Neural cell (in vitro differentiated cells): ENCODE results near the gene ANKRD52. TPM values are rescaled to one million over a fixed set of nuclear protein-coding genes. Genes with fewer than 3 reads are reported as not detected.

Experiments
- H2AFZ ChIP-seq: fragments of 200-600, 300-800 bp; sonication (generic), shearing (Covaris generic); 2 replicates; pipeline ENCODE4 v1.6.0; 2014; ENCODE audit warnings: low read depth, mild to moderate bottlenecking, antibody characterized with exemption, low read length, moderate library complexity
- H3F3A ChIP-seq: fragments of 200-600 bp; shearing (Covaris generic); 2 replicates; pipeline ENCODE4 v1.6.1; 2016; ENCODE audit warnings: mild to moderate bottlenecking, moderate library complexity, mixed read lengths, antibody characterized with exemption, low read length; ENCODE audit not compliant: insufficient read depth, poor library complexity, severe bottlenecking
- H3K27ac ChIP-seq: fragments of 200-600, 300-800 bp; sonication (generic), shearing (Covaris generic); 2 replicates; pipeline ENCODE4 v1.5.1; 2014; ENCODE audit warnings: mild to moderate bottlenecking, low read length, moderate library complexity
- H3K27me3 ChIP-seq: fragments of 300-800, 200-600 bp; sonication (generic), shearing (Covaris generic); 2 replicates; pipeline ENCODE4 v1.6.0; 2014; ENCODE audit warnings: mild to moderate bottlenecking, low read depth, low read length, moderate library complexity; ENCODE audit not compliant: insufficient read depth
- H3K36me3 ChIP-seq: fragments of 300-800, 200-600 bp; sonication (generic), shearing (Covaris generic); 2 replicates; pipeline ENCODE4 v1.5.1; 2014; ENCODE audit warnings: mild to moderate bottlenecking, antibody characterized with exemption, low read length, moderate library complexity; ENCODE audit not compliant: insufficient read depth
- H3K4me2 ChIP-seq: fragments of 300-800, 200-600 bp; sonication (generic), shearing (Covaris generic); 2 replicates; pipeline ENCODE4 v1.6.0; 2014; ENCODE audit warnings: mild to moderate bottlenecking, low read length
- H3K4me3 ChIP-seq: fragments of 300-800, 200-600 bp; sonication (generic), shearing (Covaris generic); 2 replicates; pipeline ENCODE4 v1.5.1; 2014; ENCODE audit warnings: mild to moderate bottlenecking, low read length, moderate library complexity
- H3K79me2 ChIP-seq: fragments of 200-600 bp; shearing (Covaris generic); replicated peaks from 2 replicates; pipeline ENCODE4 v1.6.0; 2014; ENCODE audit warnings: mild to moderate bottlenecking, low read length, moderate library complexity; ENCODE audit not compliant: insufficient read depth
- H3K9ac ChIP-seq: fragments of 300-800, 200-600 bp; sonication (generic), shearing (Covaris generic); 2 replicates; pipeline ENCODE4 v1.6.1; 2016; ENCODE audit warnings: mild to moderate bottlenecking, low read length, mixed read lengths
- H3K9me2 ChIP-seq: fragments of 200-600 bp; shearing (Covaris generic); 2 replicates; pipeline ENCODE4 v1.6.1; 2016; ENCODE audit warnings: mild to moderate bottlenecking, low read length, mixed read lengths; ENCODE audit not compliant: insufficient read depth
- H3K9me3 ChIP-seq: fragments of 200-600, 300-800 bp; sonication (generic), shearing (Covaris generic); 2 replicates; pipeline ENCODE4 v1.6.1; 2016; ENCODE audit warnings: mild to moderate bottlenecking, mixed run types, low read length, moderate library complexity, mixed read lengths
- H4K20me1 ChIP-seq: fragments of 200-600 bp; shearing (Covaris generic); 2 replicates; pipeline ENCODE4 v1.6.1; 2016; ENCODE audit warnings: mild to moderate bottlenecking, mixed run types; ENCODE audit not compliant: insufficient read depth
- EP300 ChIP-seq: fragments of 450-650 bp; conservative IDR thresholded peaks from 2 replicates; pipeline ENCODE4 v1.6.1; 2014; ENCODE audit warnings: antibody characterized with exemption, mild to moderate bottlenecking, moderate library complexity; ENCODE audit not compliant: poor library complexity, severe bottlenecking
- EZH2 ChIP-seq: fragments of 200-600, 300-800 bp; shearing (Covaris generic), sonication (generic); IDR thresholded peaks from 2 replicates; pipeline ENCODE4 v1.6.1; 2014; ENCODE audit warnings: antibody characterized with exemption, low read length, borderline replicate concordance, mild to moderate bottlenecking; ENCODE audit not compliant: insufficient read depth, poor library complexity, severe bottlenecking
- MXI1 ChIP-seq: fragments of 450-650 bp; conservative IDR thresholded peaks from 2 replicates; pipeline ENCODE4 v1.6.1; 2014; ENCODE audit warnings: antibody characterized with exemption, mild to moderate bottlenecking; ENCODE audit not compliant: poor library complexity, severe bottlenecking
- POLR2AphosphoS5 ChIP-seq: IDR thresholded peaks from 2 replicates; pipeline ENCODE4 v1.6.1; 2012
- RAD21 ChIP-seq: fragments of 450-650 bp; conservative IDR thresholded peaks from 2 replicates; pipeline ENCODE4 v1.6.1; 2014; ENCODE audit warnings: antibody characterized with exemption, mild to moderate bottlenecking, moderate library complexity
- SMC3 ChIP-seq: fragments of 450-650 bp; conservative IDR thresholded peaks from 2 replicates; pipeline ENCODE4 v1.6.1; 2014; ENCODE audit warnings: antibody characterized with exemption, mild to moderate bottlenecking, moderate library complexity; ENCODE audit not compliant: poor library complexity
- TAF1 ChIP-seq: IDR thresholded peaks from 2 replicates; pipeline ENCODE4 v1.6.1; 2012; ENCODE audit warnings: low read depth
- polyA plus RNA-seq: library from polyadenylated mRNA; depleted of rRNA; stranded (reverse); fragments of >200 nt; gene quantifications from 2 replicates; pipeline ENCODE4 v1.2.3, GENCODE V29; 2014
- TF ChIP-seq, protein P1 (sequence below): fragments of 450-650 bp; IDR thresholded peaks from 2 replicates; pipeline ENCODE4 v1.5.1; 2014; ENCODE audit warnings: antibody characterized with exemption, mild to moderate bottlenecking, moderate library complexity; ENCODE audit not compliant: poor library complexity, severe bottlenecking
- TF ChIP-seq, protein P2 (sequence below): IDR thresholded peaks from 2 replicates; pipeline ENCODE4 v1.6.1; 2012; ENCODE audit warnings: borderline replicate concordance

The ANKRD52 gene
- polyA plus RNA-seq, 1 donor from 2014 or later, result 7.3 TPM

DNA sequence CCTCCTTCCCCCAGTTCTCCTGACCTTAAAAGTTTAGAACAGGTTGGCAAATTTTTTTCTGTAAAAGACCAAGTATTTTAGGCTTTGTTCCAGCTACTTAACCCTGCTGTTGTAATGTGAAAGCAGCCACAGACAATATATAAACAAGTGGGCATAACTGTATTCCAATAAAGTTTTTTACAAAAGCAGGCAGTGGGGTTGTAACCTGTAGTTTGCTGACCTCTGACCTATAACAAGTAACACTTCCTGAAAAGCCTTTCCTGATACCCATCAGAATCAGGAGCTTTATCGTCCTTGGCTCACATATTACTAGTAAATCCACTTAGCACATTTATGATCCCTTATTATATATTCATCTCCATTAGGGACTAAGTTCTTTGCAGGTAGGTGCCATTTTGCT is 55.8 kb downstream of the ANKRD52 start:
- H3K36me3 ChIP-seq, result peaks cover 6% of the 10 kb centered on the region
- H3K9ac ChIP-seq, result no peak overlapping the region
- H2AFZ ChIP-seq, result no peak overlapping the region
- H3K9me2 ChIP-seq, result no peaks in the 10 kb centered on the region
- H3K27me3 ChIP-seq, result no peaks in the 10 kb centered on the region
- H3K79me2 ChIP-seq, result no peaks in the 10 kb centered on the region
- TF ChIP-seq EP300 (no peak), RAD21 (no peak), TAF1 (no peak), MXI1 (no peak), SMC3 (no peak), EZH2 (no peak), POLR2AphosphoS5 (no peak)
- TF ChIP-seq, protein P1, sequence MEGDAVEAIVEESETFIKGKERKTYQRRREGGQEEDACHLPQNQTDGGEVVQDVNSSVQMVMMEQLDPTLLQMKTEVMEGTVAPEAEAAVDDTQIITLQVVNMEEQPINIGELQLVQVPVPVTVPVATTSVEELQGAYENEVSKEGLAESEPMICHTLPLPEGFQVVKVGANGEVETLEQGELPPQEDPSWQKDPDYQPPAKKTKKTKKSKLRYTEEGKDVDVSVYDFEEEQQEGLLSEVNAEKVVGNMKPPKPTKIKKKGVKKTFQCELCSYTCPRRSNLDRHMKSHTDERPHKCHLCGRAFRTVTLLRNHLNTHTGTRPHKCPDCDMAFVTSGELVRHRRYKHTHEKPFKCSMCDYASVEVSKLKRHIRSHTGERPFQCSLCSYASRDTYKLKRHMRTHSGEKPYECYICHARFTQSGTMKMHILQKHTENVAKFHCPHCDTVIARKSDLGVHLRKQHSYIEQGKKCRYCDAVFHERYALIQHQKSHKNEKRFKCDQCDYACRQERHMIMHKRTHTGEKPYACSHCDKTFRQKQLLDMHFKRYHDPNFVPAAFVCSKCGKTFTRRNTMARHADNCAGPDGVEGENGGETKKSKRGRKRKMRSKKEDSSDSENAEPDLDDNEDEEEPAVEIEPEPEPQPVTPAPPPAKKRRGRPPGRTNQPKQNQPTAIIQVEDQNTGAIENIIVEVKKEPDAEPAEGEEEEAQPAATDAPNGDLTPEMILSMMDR, result no peak
- TF ChIP-seq, protein P2, sequence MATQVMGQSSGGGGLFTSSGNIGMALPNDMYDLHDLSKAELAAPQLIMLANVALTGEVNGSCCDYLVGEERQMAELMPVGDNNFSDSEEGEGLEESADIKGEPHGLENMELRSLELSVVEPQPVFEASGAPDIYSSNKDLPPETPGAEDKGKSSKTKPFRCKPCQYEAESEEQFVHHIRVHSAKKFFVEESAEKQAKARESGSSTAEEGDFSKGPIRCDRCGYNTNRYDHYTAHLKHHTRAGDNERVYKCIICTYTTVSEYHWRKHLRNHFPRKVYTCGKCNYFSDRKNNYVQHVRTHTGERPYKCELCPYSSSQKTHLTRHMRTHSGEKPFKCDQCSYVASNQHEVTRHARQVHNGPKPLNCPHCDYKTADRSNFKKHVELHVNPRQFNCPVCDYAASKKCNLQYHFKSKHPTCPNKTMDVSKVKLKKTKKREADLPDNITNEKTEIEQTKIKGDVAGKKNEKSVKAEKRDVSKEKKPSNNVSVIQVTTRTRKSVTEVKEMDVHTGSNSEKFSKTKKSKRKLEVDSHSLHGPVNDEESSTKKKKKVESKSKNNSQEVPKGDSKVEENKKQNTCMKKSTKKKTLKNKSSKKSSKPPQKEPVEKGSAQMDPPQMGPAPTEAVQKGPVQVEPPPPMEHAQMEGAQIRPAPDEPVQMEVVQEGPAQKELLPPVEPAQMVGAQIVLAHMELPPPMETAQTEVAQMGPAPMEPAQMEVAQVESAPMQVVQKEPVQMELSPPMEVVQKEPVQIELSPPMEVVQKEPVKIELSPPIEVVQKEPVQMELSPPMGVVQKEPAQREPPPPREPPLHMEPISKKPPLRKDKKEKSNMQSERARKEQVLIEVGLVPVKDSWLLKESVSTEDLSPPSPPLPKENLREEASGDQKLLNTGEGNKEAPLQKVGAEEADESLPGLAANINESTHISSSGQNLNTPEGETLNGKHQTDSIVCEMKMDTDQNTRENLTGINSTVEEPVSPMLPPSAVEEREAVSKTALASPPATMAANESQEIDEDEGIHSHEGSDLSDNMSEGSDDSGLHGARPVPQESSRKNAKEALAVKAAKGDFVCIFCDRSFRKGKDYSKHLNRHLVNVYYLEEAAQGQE, result no peak
- H3F3A ChIP-seq, result no peaks in the 10 kb centered on the region
- no peak overlapping the region for H3K4me3 ChIP-seq
- H3K4me2 ChIP-seq, result no peak overlapping the region
- H3K9me3 ChIP-seq, result no peaks in the 10 kb centered on the region
- no peaks in the 10 kb centered on the region for H4K20me1 ChIP-seq
- H3K27ac ChIP-seq, result no peak overlapping the region

DNA sequence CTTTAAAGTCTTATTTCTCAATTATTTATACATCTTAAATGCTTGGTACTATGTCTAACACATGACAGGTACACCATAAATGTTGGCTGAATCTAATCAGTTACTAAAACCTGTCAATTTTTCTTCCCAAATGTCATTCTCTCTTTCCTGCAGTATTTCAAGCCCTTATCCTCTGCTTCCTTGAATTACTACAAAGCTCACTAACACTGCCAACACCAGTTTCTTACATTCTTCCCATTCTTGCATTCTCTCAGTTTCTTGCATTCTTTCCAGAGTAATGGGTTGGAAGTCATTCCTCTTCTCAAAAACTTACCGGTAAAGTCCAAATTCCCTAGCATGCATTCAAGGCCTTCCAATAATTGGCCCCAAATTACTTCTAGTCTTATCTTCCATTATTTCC is 59.3 kb downstream of the ANKRD52 start:
- no peaks in the 10 kb centered on the region for H3K9me3 ChIP-seq
- no peak overlapping the region for H3K9ac ChIP-seq
- H4K20me1 ChIP-seq, result no peaks in the 10 kb centered on the region
- H3F3A ChIP-seq, result no peaks in the 10 kb centered on the region
- no peaks in the 10 kb centered on the region for H3K27me3 ChIP-seq
- H3K36me3 ChIP-seq, result no peaks in the 10 kb centered on the region
- no peaks in the 10 kb centered on the region for H3K9me2 ChIP-seq
- H3K4me2 ChIP-seq, result no peak overlapping the region
- no peak overlapping the region for H2AFZ ChIP-seq
- TF ChIP-seq, protein P1, result no peak
- no peaks in the 10 kb centered on the region for H3K79me2 ChIP-seq
- H3K4me3 ChIP-seq, result no peak overlapping the region
- H3K27ac ChIP-seq, result no peak overlapping the region
